Heart left ventricle (tissue), 16 donors: ENCODE data around the gene ATP6V0C. TPM values are rescaled to one million over a fixed set of nuclear protein-coding genes. Genes with fewer than 3 reads are reported as not detected.
A peak's percentile ranks its signal among the peaks of the same experiment; 100 is the strongest.

Experiments used
- ATAC-seq, 4 donors: fragments of 200-7000 bp; cut with Tn5 transposase; one replicate each; pipeline ENCODE4 v1.9.1; 2020 to 2022; ENCODE audit warnings: moderate library complexity in 4 of 4, mild to moderate bottlenecking in 3 of 4, moderate number of reproducible peaks in 1 of 4
- DNase-seq, 5 donors: peaks; one replicate each; pipeline ENCODE4 v3.0.0-alpha.2; 2020
- H3K27ac ChIP-seq, 12 donors: fragments of 200-600 bp; sonication (generic) in 4 of 12; one replicate each; pipeline versions ENCODE4 v1.5.0 to v1.8.0; 2016 to 2022; ENCODE audit warnings: mild to moderate bottlenecking in 2 of 12
- H3K27me3 ChIP-seq, 9 donors: fragments of 200-600 bp; sonication (generic) in 2 of 9; one replicate each; pipeline versions ENCODE4 v1.5.1 to v1.8.0; 2016 to 2022; ENCODE audit warnings: mild to moderate bottlenecking in 3 of 9
- H3K36me3 ChIP-seq, 9 donors: fragments of 200-600 bp; sonication (generic) in 2 of 9; one replicate each; pipeline versions ENCODE4 v1.5.0 to v1.8.0; 2018 to 2022; ENCODE audit warnings: mild to moderate bottlenecking in 2 of 9
- H3K4me1 ChIP-seq, 12 donors: fragments of 200-600 bp; sonication (generic) in 4 of 12; one replicate each; pipeline versions ENCODE4 v1.5.0 to v1.8.0; 2016 to 2022; ENCODE audit warnings: mild to moderate bottlenecking in 3 of 12
- H3K4me3 ChIP-seq, 12 donors: fragments of 200-600 bp; sonication (generic) in 4 of 12; one replicate each; pipeline versions ENCODE4 v1.5.0 to v1.8.0; 2017 to 2022; ENCODE audit warnings: mild to moderate bottlenecking in 9 of 12, moderate library complexity in 4 of 12
- H3K9me3 ChIP-seq, 12 donors: fragments of 200-600 bp; sonication (generic) in 4 of 12; one replicate each; pipeline versions ENCODE4 v1.5.0 to v1.8.0; 2016 to 2022; ENCODE audit warnings: mild to moderate bottlenecking in 1 of 12
- CTCF ChIP-seq, 12 donors: fragments of 200-600 bp; sonication (generic) in 4 of 12; IDR thresholded peaks; one replicate each; pipeline versions ENCODE4 v1.5.0 to v1.8.0; 2018 to 2022; ENCODE audit warnings: antibody characterized with exemption in 12 of 12, mild to moderate bottlenecking in 5 of 12
- POLR2A ChIP-seq, 2 donors: fragments of 450-650 bp; IDR thresholded peaks; one replicate each; pipeline ENCODE4 v1.6.1; 2017; ENCODE audit warnings: antibody characterized with exemption in 2 of 2, mild to moderate bottlenecking in 2 of 2, moderate library complexity in 2 of 2
- WGBS, 4 donors: extraction: QIAGEN DNeasy Blood & Tissue Kit in 2 of 4; methylation state at CpG; one replicate each; pipeline versions ENCODE4 v1.1.5 to v1.1.7; 2013 to 2018; 5-methylcytosine and 5-hydroxymethylcytosine counted together
- intact Hi-C, 10 donors: fragments of 100-400 bp; cut with DNase I; formaldehyde crosslinking; loops; one replicate each; pipeline versions ENCODE4 v1.11.1 to v1.14.2; 2022
- polyA plus RNA-seq, 2 donors: library from polyadenylated mRNA; stranded (reverse); fragments of 200-250 nt; gene quantifications; one replicate each; pipeline ENCODE4 v1.2.3, GENCODE V29; 2013
- total RNA-seq, 9 donors: library from RNA; depleted of rRNA in 2 of 9; stranded (reverse); fragments of >200 nt in 2 of 9; fragmentation: NEBNext Ultra II Directional in 3 of 9; extraction: Animal tissue kit (Norgen Biotek cat#: 25700) in 3 of 9; gene quantifications; one replicate each; pipeline versions ENCODE4 v1.1.0 to v1.2.4, GENCODE V29; 2016 to 2023
- donor health status: ischemic (EF 13 %, LVEDD 7.1; RV severe dilation, severe dysfunction).
- donor health status: healthy with polysubstance abuse.
- donor health status: DM: no; HTN: yes; CAD: no.
- donor health status: DM: no; HTN: no; CAD: no.
- donor health status: ischemic (EF 25% LVEDD 6.9; RV normal size, moderate dysfunction).
- donor health status: ischemic (EF 25% LVEDD 5.7; RV mildly dilated, moderate dysfunction).
- donor health status: healthy.
- donor health status: DM: yes; HTN: yes; CAD: no.
- donor health status: ischemic (EF 35%, LVEDD 5.7; RV mildly dilated, moderate dysfunction).
- donor health status: nonischemic (EF 11% LVEDD 7.7; RV severe dilation, severe dysfunction).
- donor health status: DM: yes; HTN: yes; CAD: no.
- donor health status: PGD.
- donor health status: ischemic (EF 29% LVEDD 5.4; RV normal size, mild dysfunction).
- donor health status: nonischemic (EF 23%, LVEDD 6.1; RV moderate dilation, normal function).

ATP6V0C gene
- total and polyA plus RNA-seq, 11 donors: 61.6 to 232 (median 132) TPM

- H3K4me3 ChIP-seq: peak overlapping the region in 3 of 12 donors; percentile 12 to 23 (median 13)
- peak in 4 of 5 donors; percentile 54 to 69 (median 63) for DNase-seq
- intact Hi-C loops: loop anchor here in 1 of 10 donors (5.0 kb wide), 1 partner anchor 51 kb away; no protein-coding TSS in a partner anchor
These were observed 30.8 kb upstream of the ATP6V0C start for GRCh38 chr16:2482708-2483534.

GRCh38 chr16:2483939-2484897 is 29.5 kb upstream of the ATP6V0C start:
- Histone ChIP-seq H3K27ac (peak overlapping the region in 1 of 12 donors; percentile 82), H3K36me3 (no peaks in the 10 kb centered on the region), H3K4me3 (no peak overlapping the region), H3K9me3 (no peaks in the 10 kb centered on the region), H3K27me3 (no peaks in the 10 kb centered on the region), H3K4me1 (peaks cover 0 to 41% (median 23%) of the 10 kb centered on the region in 12 donors)
- DNase-seq (no peak), ATAC-seq (no peak)
- WGBS, 4 donors: 88 to 93% (median 92%) methylated on average over 16 of the region's 16 CpGs
- intact Hi-C loops: loop anchor here in 1 of 10 donors (5.0 kb wide), 1 partner anchor 52 kb away; no protein-coding TSS in a partner anchor
- no peak for TF ChIP-seq POLR2A (IDR thresholded peaks at IDR 0.05)
- TF ChIP-seq CTCF (IDR thresholded peaks at IDR 0.05): no peak

More at GRCh38 chr16:2482708-2483534, 30.8 kb upstream of the ATP6V0C start:
- TF ChIP-seq POLR2A (IDR thresholded peaks at IDR 0.05) (no peak), CTCF (IDR thresholded peaks at IDR 0.05) (no peak)
- H3K36me3 ChIP-seq: no peaks in the 10 kb centered on the region
- 53 to 72% (median 66%) methylated on average over 32 of the region's 32 CpGs for WGBS, 4 donors
- peak in 3 of 4 donors; percentile 40 to 57 (median 43) for ATAC-seq
- H3K4me1 ChIP-seq: peaks cover 0 to 41% (median 23%) of the 10 kb centered on the region in 12 donors
- H3K27ac ChIP-seq: peak overlapping the region in 6 of 12 donors; percentile 2 to 82 (median 28)
- H3K9me3 ChIP-seq: no peaks in the 10 kb centered on the region
- no peaks in the 10 kb centered on the region for H3K27me3 ChIP-seq

GRCh38 chr16:2484898-2485508 is 28.7 kb upstream of the ATP6V0C start:
- WGBS, 4 donors: 83 to 87% (median 85%) methylated on average over 9 to 13 of the region's 13 CpGs
- intact Hi-C loops: loop anchor here in 1 of 10 donors (5.0 kb wide), 1 partner anchor 53 kb away; no protein-coding TSS in a partner anchor
- DNase-seq: no peak
- Histone ChIP-seq H3K4me1 (peaks cover 0 to 41% (median 23%) of the 10 kb centered on the region in 12 donors), H3K9me3 (no peaks in the 10 kb centered on the region), H3K27ac (peak overlapping the region in 1 of 12 donors; percentile 60), H3K36me3 (no peaks in the 10 kb centered on the region), H3K27me3 (no peaks in the 10 kb centered on the region), H3K4me3 (no peak overlapping the region)
- TF ChIP-seq CTCF (IDR thresholded peaks at IDR 0.05) (no peak), POLR2A (IDR thresholded peaks at IDR 0.05) (no peak)
- no peak for ATAC-seq
